ENCODE results near the gene PTAFR.
"Not testable (repeated sequence)": the region's sequence is repeated elsewhere in the genome, so short reads cannot be mapped to it uniquely, and the experiment has no call there.

PTAFR gene

DNA sequence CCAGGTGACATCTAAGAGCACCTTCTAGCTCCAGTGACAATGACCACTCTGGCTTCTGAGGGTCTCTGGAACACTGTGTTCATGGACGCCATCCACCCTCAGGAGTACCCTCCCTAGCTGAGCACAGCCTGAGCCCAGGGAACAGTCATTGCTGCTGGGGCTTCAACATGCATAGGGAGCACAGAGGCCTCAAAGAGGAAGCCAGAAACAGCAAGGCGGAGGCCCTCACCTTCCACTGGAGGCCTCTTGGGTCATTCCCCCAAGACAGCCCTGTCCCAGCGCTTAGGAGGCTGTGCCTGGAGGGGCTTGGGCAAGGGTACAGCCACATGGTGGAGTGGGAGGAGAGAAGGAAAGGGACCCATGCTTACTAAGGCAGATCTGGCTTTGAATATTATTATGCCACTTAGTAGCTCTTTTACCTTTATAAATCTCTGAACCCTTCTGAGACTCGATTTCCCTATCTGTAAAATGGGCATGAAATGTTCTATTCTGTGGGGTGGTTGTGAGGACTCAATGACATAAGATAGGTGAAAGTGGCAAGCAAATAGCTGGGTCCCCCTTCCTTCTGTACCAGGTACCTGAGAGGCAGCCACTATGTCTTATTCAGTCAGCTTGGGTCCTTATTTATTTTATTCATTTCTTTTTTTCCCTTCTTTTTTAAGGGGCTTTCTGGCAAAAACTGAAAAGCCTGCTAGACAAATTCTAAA is 32.8 kb downstream of the PTAFR start:
- no peak for DNase-seq

GRCh38 chr1:28141685-28142084 is 34.8 kb downstream of the PTAFR start:
- DNase-seq, result no peak

- not testable (repeated sequence) for DNase-seq
Observed at GRCh38 chr1:28139866-28140265, 36.6 kb downstream of the PTAFR start.

- DNase-seq, result no peak
Observed at GRCh38 chr1:28139025-28139712, 37.3 kb downstream of the PTAFR start.

DNA sequence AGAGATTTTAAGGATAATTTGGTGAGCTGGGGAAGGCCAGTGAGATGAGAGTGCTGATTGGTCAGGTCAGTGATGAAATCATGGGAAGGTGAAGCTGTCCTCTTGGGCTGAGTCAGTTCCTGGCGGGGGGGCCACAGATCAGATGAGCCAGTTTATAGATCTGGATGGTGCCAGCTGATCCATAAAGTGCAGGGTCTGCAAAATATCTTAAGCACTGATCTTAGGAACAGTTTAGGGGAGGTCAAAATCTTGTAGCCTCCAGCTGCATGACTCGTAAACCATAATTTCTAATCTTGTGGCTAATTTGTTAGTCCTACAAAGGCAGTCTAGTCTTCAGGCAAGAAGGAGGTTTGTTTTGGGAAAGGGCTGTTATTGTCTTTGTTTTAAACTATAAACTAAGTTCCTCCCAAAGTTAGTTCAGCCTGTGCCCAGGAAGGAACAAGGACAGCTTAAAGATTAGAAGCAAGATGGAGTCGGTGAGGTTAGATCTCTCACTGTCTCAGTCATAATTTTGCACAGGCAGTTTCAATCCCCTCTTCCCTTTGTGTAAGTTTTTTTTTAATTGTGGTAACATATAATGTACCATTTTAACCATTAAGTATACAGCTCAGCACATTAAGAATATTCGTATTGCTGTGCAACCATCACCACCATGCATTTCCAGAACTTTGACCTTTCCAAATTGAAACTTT is 39.4 kb downstream of the PTAFR start:
- DNase-seq, result no peak

DNA sequence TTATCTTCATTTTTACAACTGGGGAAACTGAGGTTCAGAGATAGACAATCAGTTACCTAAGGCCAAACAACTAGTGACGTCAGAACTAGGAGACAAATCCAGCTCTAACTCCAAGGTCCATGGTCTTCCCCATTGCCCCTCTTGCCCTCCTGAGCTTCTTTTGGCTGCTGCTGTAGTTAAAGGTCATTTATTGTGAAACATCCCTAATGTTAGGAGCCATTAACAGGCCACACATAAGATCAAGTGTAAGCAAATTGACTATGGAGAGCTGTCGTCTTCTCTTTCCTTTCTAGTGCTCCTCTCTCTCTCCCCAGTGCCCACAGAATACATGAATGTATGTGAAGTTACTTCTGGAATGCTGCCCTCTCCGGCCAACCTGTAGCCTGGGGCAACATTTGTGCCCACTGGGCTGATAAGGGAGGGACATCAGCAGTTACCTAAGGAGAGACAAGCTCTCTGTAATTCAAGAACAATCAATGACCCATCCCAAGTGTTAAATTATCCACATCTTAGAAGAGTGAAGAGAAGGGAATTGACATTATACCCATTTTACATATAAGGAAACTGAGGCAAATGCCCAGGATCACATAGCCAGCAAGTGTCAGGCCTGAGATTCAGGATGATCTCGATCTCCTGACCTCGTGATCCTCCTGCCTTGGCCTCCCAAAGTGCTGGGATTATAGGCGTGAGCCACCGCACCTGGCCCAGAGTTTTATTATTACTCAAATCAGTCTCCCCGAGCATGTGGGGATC is 40.1 kb downstream of the PTAFR start:
- DNase-seq, result no peak

DNA sequence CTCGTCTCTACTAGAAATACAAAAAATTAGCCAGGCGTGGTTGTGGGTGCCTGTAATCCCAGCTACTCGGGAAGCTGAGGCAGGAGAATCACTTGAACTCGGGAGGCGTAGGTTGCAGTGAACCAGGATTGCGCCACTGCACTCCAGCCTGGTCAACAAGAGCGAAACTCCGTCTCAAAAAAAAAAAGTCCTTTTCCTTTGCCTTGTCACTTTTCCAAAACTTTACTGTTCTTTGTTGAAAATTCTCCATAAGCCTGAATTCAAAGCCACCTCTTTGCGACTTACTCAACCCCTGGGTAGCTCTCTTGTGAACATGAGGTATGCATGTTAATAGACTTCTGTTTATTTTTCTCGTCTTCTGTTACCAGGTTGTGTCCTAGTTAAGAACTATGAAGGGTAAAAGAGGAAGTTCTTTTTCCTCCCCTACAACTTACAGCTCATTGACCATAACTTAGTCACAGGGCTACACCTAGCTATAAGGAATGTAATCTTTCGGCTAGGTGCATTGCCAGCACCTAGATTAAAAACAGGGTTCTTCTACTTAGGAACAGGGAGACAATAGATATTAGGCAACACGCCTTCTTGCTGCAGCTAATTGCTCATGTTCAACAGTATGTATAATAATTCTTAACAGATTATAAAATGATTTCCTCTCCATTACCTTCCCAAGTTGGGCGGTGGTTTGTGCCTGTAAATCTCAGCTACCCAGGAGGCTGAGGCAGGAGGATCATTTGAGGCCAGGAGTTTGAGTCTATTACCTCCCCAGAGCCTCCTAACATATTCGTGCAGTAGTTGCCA is 40.9 kb downstream of the PTAFR start:
- DNase-seq, result no peak

- DNase-seq, result no peak
Observed at GRCh38 chr1:28134651-28135207, 41.8 kb downstream of the PTAFR start.

DNA sequence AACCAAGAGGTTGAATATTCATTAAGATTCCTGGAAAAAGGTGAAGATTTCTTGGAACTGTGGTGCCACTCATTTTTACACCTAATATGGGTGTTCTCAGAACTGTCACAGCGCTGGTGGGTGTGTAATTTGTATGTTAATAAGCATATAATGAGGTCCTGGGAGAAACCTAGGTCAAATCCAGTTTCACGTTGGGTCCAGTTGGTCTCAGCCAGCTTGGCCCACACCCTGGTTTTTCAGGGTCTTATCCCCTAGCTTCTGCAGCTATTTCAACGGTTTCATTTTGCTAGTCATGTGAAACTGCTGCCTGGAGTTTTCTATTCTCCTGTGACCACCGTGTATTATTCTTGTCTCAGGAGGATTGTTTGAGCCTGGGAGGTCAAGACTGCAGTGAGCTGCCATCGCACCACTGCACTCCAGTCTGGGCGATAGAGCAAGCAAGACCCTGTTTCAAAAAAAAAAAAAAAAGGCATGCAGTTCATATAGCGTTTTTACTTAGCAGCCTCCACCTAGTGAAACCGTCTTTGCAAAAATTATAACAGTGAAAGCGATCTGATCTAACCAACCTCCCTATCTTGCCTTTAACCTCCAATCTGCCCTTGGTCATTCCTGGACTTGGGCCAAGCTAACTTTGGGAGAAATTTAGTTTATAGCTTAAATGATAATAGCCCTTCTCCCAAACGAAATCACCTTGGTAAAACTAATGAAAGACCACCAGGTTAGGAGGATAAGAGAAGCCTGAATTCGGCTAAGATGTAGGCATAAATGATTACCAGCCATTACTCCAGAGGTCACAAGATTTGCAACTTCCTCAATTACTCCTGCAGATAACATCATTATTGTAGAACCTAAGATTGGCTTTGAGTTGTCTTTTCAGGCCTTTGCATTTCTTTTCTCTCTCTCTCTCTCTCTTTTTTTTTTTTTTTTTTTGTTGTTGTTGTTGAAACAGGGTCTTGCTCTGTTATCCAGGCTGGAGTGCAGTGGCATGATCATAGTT is 44.0 kb downstream of the PTAFR start:
- DNase-seq, result no peak

- DNase-seq, result no peak
Observed at GRCh38 chr1:28130901-28131300, 45.6 kb downstream of the PTAFR start.

GRCh38 chr1:28129150-28129549 is 47.3 kb downstream of the PTAFR start:
- DNase-seq, result no peak

GRCh38 chr1:28127617-28128257 is 48.8 kb downstream of the PTAFR start:
- no peak for DNase-seq

DNA sequence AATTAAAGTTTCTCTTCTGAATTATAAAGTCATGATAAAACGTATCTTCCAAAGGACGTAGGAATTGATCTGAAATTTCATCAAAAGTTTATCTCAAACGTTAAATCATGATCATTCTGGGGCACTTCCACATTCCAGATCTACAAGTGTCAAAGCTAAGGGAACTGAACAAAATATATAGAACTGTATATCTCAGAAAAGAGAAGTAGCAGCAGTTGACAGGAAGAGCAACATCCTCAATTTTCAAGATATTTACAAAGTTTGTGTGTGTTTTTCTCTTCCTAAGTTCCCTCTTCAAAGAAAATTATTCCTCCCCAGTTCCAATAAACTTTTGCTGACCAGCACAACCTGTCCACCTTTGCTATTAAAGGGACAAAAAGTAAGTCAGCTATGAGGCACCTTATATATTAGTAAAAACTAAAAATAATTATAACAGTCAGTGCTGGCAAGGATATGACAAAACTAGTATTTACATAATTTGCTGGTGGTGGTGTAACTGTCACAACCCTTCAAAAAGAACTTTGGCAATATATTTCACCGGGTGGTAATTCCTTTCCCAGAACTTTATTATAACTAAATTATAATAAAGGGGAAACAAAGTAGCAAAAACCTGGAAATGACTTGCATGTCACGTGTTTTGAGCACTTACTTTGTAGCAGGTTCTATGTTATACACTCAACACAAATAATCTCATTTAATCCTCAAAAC is 49.6 kb downstream of the PTAFR start:
- DNase-seq, result no peak

DNA sequence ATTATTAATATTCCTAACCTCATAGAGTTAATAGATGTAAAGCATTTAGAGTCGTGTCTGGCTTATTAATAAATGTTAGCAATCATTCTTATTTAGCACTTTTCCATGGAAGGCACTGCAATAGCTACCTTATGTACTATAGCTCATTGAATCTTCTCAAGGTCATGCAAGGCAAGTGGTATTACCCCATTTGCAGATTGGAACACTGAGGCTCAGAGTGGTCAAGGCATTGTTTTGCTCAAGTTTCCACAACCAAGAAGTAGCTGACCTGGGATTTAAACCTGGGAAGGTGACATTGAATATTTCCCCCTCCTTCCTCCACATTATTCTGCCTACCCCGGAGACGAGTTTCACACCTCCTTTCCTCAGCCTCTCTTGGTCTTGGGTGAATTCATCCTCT is 50.3 kb downstream of the PTAFR start:
- no peak for DNase-seq

GRCh38 chr1:28123461-28123961 is 53.0 kb downstream of the PTAFR start:
- no peak for DNase-seq

DNA sequence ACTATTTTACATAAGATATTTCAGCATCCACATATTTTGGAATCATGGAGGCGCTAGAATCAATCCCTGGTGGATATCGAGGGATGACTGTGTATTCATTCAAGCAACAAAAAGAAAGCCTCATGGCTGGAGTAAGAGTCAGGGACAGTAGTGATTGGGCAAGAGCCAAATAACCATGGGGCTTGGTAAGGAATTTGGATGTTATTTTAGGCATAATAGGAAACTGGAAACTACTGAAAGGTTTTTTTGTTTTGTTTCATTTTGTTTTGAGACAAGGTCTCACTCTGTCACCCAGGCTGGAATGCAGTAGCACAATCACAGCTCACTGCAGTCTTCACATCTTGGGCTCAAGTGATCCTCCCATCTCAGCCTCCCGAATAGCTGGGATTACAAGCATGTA is 54.3 kb downstream of the PTAFR start:
- DNase-seq, result no peak

DNA sequence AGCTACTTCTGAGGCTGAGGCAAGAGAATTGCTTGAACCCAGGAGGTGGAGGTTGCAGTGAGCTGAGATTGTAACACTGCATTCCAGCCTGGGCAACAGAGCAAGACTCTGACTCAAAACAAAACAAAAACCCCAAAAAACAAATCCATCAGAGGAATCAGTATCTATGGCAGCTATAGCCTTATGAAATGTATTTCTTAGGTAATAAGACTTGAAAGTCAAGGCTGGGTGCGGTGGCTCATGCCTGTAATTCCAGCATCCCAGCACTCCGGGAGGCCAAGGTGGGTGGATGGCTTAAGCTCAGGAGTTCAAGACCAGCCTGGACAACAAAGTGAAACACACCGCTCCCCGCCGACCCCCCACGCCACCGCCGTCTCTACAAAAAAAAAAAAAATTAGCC is 56.9 kb downstream of the PTAFR start:
- DNase-seq, result no peak

DNA sequence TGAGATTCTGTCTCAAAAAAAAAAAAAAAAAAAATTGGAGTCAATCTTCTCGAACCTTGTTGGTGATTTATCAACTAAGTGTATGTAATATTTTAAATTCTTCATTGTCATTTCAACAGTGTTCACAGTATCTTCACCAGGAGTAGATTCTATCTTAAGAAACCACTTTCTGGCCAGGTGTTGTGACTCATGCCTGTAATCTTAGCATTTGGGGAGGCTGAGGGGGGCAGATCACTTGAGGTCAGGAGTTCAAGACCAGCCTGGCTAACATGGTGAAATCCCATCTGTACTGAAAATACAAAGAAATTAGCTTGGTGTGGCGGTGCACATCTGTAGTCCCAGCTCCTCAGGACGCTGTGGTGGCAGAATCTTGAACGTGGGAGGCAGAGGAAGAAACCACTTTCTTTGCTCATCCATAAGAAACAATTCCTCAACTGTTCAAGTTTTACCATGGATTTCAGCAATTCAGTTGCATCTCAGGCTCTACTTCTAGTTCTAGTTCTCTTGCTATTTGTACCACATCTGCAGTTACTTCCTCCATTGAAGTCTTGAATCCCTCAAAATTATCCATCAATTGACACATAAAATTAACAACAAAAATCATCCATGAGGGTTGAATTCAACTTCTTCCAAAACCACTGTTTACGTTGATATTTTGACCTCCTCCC is 57.7 kb downstream of the PTAFR start:
- no peak for DNase-seq

DNA sequence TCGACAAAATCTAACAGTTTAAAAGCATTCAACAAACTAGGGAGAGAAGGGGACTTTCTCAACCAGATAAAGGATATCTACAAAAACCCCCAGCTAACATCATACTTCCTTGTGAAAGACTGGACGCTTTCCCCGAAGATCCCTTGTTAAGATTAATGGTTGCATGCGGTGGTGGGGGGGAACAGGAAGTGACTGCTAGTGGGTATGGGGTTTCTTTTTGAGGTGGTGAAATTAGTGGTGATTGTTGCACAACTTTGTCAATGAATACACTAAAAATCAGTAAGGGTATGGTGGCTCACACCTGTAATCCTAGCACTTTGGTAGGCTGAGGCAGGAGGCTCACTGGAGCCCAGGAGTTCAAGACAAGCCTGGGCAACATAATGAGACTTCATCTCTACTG is 61.2 kb downstream of the PTAFR start:
- DNase-seq, result no peak

All from NCI-H510A treated with DMSO at 0.1 percent for 48 hours (cell line).